ENCODE data around the gene PDZD4.

Gene PDZD4

GRCh38 chrX:153804621-153805020 is 25.7 kb downstream of the PDZD4 start:
- ATAC-seq (ENCODE audit: low read depth) (no peak), DNase-seq (ENCODE audit: low spot score) (no peak)
- Histone ChIP-seq H3K27me3 (ENCODE audit: insufficient read depth, poor library complexity, severe bottlenecking) (no peaks in the 10 kb centered on the region), H3K4me1 (ENCODE audit: insufficient read depth, poor library complexity, severe bottlenecking) (no peaks in the 10 kb centered on the region), H3K9me3 (ENCODE audit: severe bottlenecking) (no peaks in the 10 kb centered on the region), H3K4me3 (ENCODE audit: severe bottlenecking) (no peak overlapping the region), H3K36me3 (ENCODE audit: low read depth) (no peaks in the 10 kb centered on the region), H3K27ac (ENCODE audit: poor library complexity, severe bottlenecking) (no peak overlapping the region)
- no peak for TF ChIP-seq CTCF (IDR thresholded peaks at IDR 0.05; ENCODE audit: poor library complexity, severe bottlenecking)

GRCh38 chrX:153804100-153804595 is 26.2 kb downstream of the PDZD4 start:
- Histone ChIP-seq H3K4me3 (ENCODE audit: severe bottlenecking) (no peak overlapping the region), H3K4me1 (ENCODE audit: insufficient read depth, poor library complexity, severe bottlenecking) (no peaks in the 10 kb centered on the region), H3K27ac (ENCODE audit: poor library complexity, severe bottlenecking) (no peak overlapping the region), H3K9me3 (ENCODE audit: severe bottlenecking) (no peaks in the 10 kb centered on the region), H3K27me3 (ENCODE audit: insufficient read depth, poor library complexity, severe bottlenecking) (no peaks in the 10 kb centered on the region), H3K36me3 (ENCODE audit: low read depth) (no peaks in the 10 kb centered on the region)
- no peak for TF ChIP-seq CTCF (IDR thresholded peaks at IDR 0.05; ENCODE audit: poor library complexity, severe bottlenecking)
- no peak for DNase-seq (ENCODE audit: low spot score)
- no peak for ATAC-seq (ENCODE audit: low read depth)

GRCh38 chrX:153803211-153804099 is 26.9 kb downstream of the PDZD4 start:
- Histone ChIP-seq H3K27ac (ENCODE audit: poor library complexity, severe bottlenecking) (no peak overlapping the region), H3K4me3 (ENCODE audit: severe bottlenecking) (no peak overlapping the region), H3K27me3 (ENCODE audit: insufficient read depth, poor library complexity, severe bottlenecking) (no peaks in the 10 kb centered on the region), H3K9me3 (ENCODE audit: severe bottlenecking) (no peaks in the 10 kb centered on the region), H3K4me1 (ENCODE audit: insufficient read depth, poor library complexity, severe bottlenecking) (no peaks in the 10 kb centered on the region), H3K36me3 (ENCODE audit: low read depth) (no peaks in the 10 kb centered on the region)
- no peak for ATAC-seq (ENCODE audit: low read depth)
- no peak for DNase-seq (ENCODE audit: low spot score)
- no peak for TF ChIP-seq CTCF (IDR thresholded peaks at IDR 0.05; ENCODE audit: poor library complexity, severe bottlenecking)

GRCh38 chrX:153802513-153803045 is 27.8 kb downstream of the PDZD4 start:
- no peak overlapping the region for H3K4me3 ChIP-seq (ENCODE audit: severe bottlenecking)
- TF ChIP-seq CTCF (IDR thresholded peaks at IDR 0.05; ENCODE audit: poor library complexity, severe bottlenecking): no peak
- H3K27ac ChIP-seq (ENCODE audit: poor library complexity, severe bottlenecking): no peak overlapping the region
- ATAC-seq (ENCODE audit: low read depth) (no peak), DNase-seq (ENCODE audit: low spot score) (no peak)
- no peaks in the 10 kb centered on the region for H3K36me3 ChIP-seq (ENCODE audit: low read depth)
- no peaks in the 10 kb centered on the region for H3K4me1 ChIP-seq (ENCODE audit: insufficient read depth, poor library complexity, severe bottlenecking)
- H3K9me3 ChIP-seq (ENCODE audit: severe bottlenecking): no peaks in the 10 kb centered on the region
- no peaks in the 10 kb centered on the region for H3K27me3 ChIP-seq (ENCODE audit: insufficient read depth, poor library complexity, severe bottlenecking)

- no peaks in the 10 kb centered on the region for H3K27me3 ChIP-seq (ENCODE audit: insufficient read depth, poor library complexity, severe bottlenecking)
- H3K9me3 ChIP-seq (ENCODE audit: severe bottlenecking): no peaks in the 10 kb centered on the region
- TF ChIP-seq CTCF (IDR thresholded peaks at IDR 0.05; ENCODE audit: poor library complexity, severe bottlenecking): no peak
- H3K27ac ChIP-seq (ENCODE audit: poor library complexity, severe bottlenecking): no peak overlapping the region
- H3K4me1 ChIP-seq (ENCODE audit: insufficient read depth, poor library complexity, severe bottlenecking): no peaks in the 10 kb centered on the region
- no peaks in the 10 kb centered on the region for H3K36me3 ChIP-seq (ENCODE audit: low read depth)
- no peak overlapping the region for H3K4me3 ChIP-seq (ENCODE audit: severe bottlenecking)
- ATAC-seq (ENCODE audit: low read depth) (no peak), DNase-seq (ENCODE audit: low spot score) (no peak)
Observed at GRCh38 chrX:153801669-153802068, 28.7 kb downstream of the PDZD4 start.

All from RWPE2 (cell line).